Endothelial cell of umbilical vein (primary cell): ENCODE measurements around the gene RASA1. TPM values are rescaled to one million over a fixed set of nuclear protein-coding genes. Genes with fewer than 3 reads are reported as not detected.

ENCODE experiments used
- BruUV-seq: library from RNA; stranded (reverse); fragments of 400-500 nt; replicated peaks from 2 replicates; lab custom pipeline; 2021; lab: Mats Ljungman, UMichigan
- CTCF ChIA-PET: fragments of 300-600, 350-600 bp; sonication (Branson Sonifier 250); formaldehyde crosslinking; loops from one replicate; lab custom pipeline; 2021; ENCODE audit warnings: antibody characterized with exemption, inconsistent platforms; lab: Charles Lee
- POLR2A ChIA-PET: fragments of 300-600, 350-600 bp; sonication (Branson Sonifier 250); formaldehyde crosslinking; loops from one replicate; lab custom pipeline; 2021; ENCODE audit warnings: antibody characterized with exemption, inconsistent platforms; lab: Charles Lee
- DNase-seq: peaks from one replicate; pipeline ENCODE4 v3.0.0-alpha.2; 2011; ENCODE audit warnings: low read depth, low spot score
- FAIRE-seq: peaks from 2 replicates; lab custom pipeline; 2011; peaks lifted over from hg19 to GRCh38; lab: Jason Lieb, UNC
- H2AFZ ChIP-seq: 2 replicates; pipeline ENCODE4 v1.6.0; 2012; ENCODE audit warnings: low read depth, low read length, control low read depth, inconsistent platforms
- H3K27ac ChIP-seq: 2 replicates; pipeline ENCODE4 v1.5.1; 2011; ENCODE audit warnings: low read depth, mild to moderate bottlenecking, control low read depth, low read length, moderate library complexity; ENCODE audit not compliant: insufficient read depth
- H3K27me3 ChIP-seq, 2 experiments: 2 replicates each; pipeline versions ENCODE4 v1.6.0 to v1.6.1; 2011; ENCODE audit warnings: low read length in 2 of 2, mixed read lengths in 1 of 2; ENCODE audit not compliant: control insufficient read depth in 2 of 2, insufficient read depth in 2 of 2
- H3K36me3 ChIP-seq, 2 experiments: 2 replicates in 1 of 2; 3 replicates in 1 of 2; pipeline ENCODE4 v1.5.1; 2011; ENCODE audit warnings: low read length in 2 of 2, mild to moderate bottlenecking in 1 of 2, moderate library complexity in 1 of 2; ENCODE audit not compliant: control insufficient read depth in 2 of 2, insufficient read depth in 2 of 2; ENCODE audit errors: extremely low read depth in 1 of 2
- H3K4me1 ChIP-seq: 3 replicates; pipeline ENCODE4 v1.5.1; 2011; ENCODE audit warnings: mild to moderate bottlenecking, low read length; ENCODE audit not compliant: control insufficient read depth, insufficient read depth; ENCODE audit errors: extremely low read depth
- H3K4me2 ChIP-seq: 2 replicates; pipeline ENCODE4 v1.6.1; 2011; ENCODE audit warnings: low read length, control low read depth, mixed read lengths; ENCODE audit not compliant: insufficient read depth
- H3K4me3 ChIP-seq, 3 experiments: fragments of 200-600 bp in 1 of 3; sonication (generic), shearing (Covaris generic) in 1 of 3; replicated peaks in 1 of 3; 2 replicates each; pipeline ENCODE4 v1.5.1; 2011 to 2016; ENCODE audit warnings: control low read depth in 3 of 3, low read length in 3 of 3, mild to moderate bottlenecking in 2 of 3, inconsistent platforms in 1 of 3, low read depth in 1 of 3, moderate library complexity in 1 of 3; ENCODE audit not compliant: insufficient read depth in 1 of 3
- H3K79me2 ChIP-seq: 2 replicates; pipeline ENCODE4 v1.6.0; 2012; ENCODE audit warnings: low read length, inconsistent platforms; ENCODE audit not compliant: control insufficient read depth, insufficient read depth
- H3K9ac ChIP-seq: replicated peaks from 2 replicates; pipeline ENCODE3; 2011; ENCODE audit warnings: low read length, control low read depth; ENCODE audit not compliant: insufficient read depth; ENCODE audit errors: extremely low read depth
- H3K9me1 ChIP-seq: replicated peaks from 3 replicates; pipeline ENCODE4 v1.6.0; 2011; ENCODE audit warnings: mild to moderate bottlenecking, low read length; ENCODE audit not compliant: control insufficient read depth, insufficient read depth; ENCODE audit errors: extremely low read depth
- H3K9me3 ChIP-seq: replicated peaks from 2 replicates; pipeline ENCODE4 v1.5.1; 2012; ENCODE audit warnings: low read length, inconsistent platforms; ENCODE audit not compliant: control insufficient read depth, insufficient read depth
- H4K20me1 ChIP-seq: replicated peaks from 2 replicates; pipeline ENCODE3; 2011; ENCODE audit warnings: mild to moderate bottlenecking, low read length; ENCODE audit not compliant: control insufficient read depth, insufficient read depth; ENCODE audit errors: extremely low read depth
- CTCF ChIP-seq, 2 donors: IDR thresholded peaks; 1 replicate in 1 of 2; 2 replicates in 1 of 2; pipeline ENCODE4 v1.5.1; 2011; ENCODE audit warnings: low read length in 2 of 2, mild to moderate bottlenecking in 2 of 2, moderate library complexity in 2 of 2, control low read depth in 1 of 2, inconsistent platforms in 1 of 2, low read depth in 1 of 2; ENCODE audit not compliant: insufficient read depth in 1 of 2; ENCODE audit errors: extremely low read depth in 1 of 2
- EZH2 ChIP-seq: IDR thresholded peaks from 2 replicates; pipeline ENCODE4 v1.6.1; 2012; ENCODE audit warnings: borderline replicate concordance, low read depth, mild to moderate bottlenecking, moderate library complexity, low read length, inconsistent platforms; ENCODE audit not compliant: severe bottlenecking
- FOS ChIP-seq: IDR thresholded peaks from 2 replicates; pipeline ENCODE4 v1.6.1; 2011; ENCODE audit warnings: mild to moderate bottlenecking, low read length, moderate library complexity, borderline replicate concordance; ENCODE audit not compliant: insufficient read depth
- GATA2 ChIP-seq: IDR thresholded peaks from 2 replicates; pipeline ENCODE4 v1.7.0; 2011; ENCODE audit warnings: low read depth, mild to moderate bottlenecking, moderate library complexity, mixed read lengths, low read length; ENCODE audit not compliant: insufficient read length, insufficient read depth
- JUN ChIP-seq: IDR thresholded peaks from 2 replicates; pipeline ENCODE4 v1.6.1; 2011; ENCODE audit warnings: borderline replicate concordance, low read depth; ENCODE audit not compliant: insufficient read length, insufficient read depth
- MAX ChIP-seq: IDR thresholded peaks from 2 replicates; pipeline ENCODE4 v1.6.1; 2011; ENCODE audit not compliant: insufficient read depth, insufficient read length
- MYC ChIP-seq: IDR thresholded peaks from one replicate; pipeline ENCODE4 v1.6.1; 2011; ENCODE audit warnings: mild to moderate bottlenecking, low read depth, low read length
- POLR2A ChIP-seq: IDR thresholded peaks from 2 replicates; pipeline ENCODE4 v1.6.1; 2012; ENCODE audit warnings: low read depth, mild to moderate bottlenecking, control low read depth, low read length
- POLR2AphosphoS5 ChIP-seq: IDR thresholded peaks from 2 replicates; pipeline ENCODE4 v1.6.1; 2012; ENCODE audit warnings: low read depth, mild to moderate bottlenecking, control low read depth, low read length, moderate library complexity; ENCODE audit not compliant: insufficient read depth
- dilution Hi-C: fragments of 300-500 bp; cut with MboI; formaldehyde crosslinking; loops from one replicate; pipeline ENCODE4 v1.15.0; 2019; ENCODE audit warnings: low sequenced_read_pairs; ENCODE audit not compliant: extremely low pct_ligation_motif_present
- intact Hi-C: fragments of 100-400 bp; cut with micrococcal nuclease; formaldehyde crosslinking; loops from one replicate; pipeline ENCODE4 v1.10.0; 2022
- polyA plus RNA-seq, 4 experiments: library from polyadenylated mRNA; depleted of rRNA in 3 of 4; stranded (reverse) in 3 of 4; unstranded in 1 of 4; fragments of >200 nt; gene quantifications; 2 replicates each; pipeline versions ENCODE4 v1.2.1 to v1.2.3, GENCODE V29; 2011 to 2012; ENCODE audit warnings: missing spikeins in 1 of 4
- total RNA-seq: library from RNA; stranded (reverse); gene quantifications from 2 replicates; pipeline ENCODE4 v1.2.3, GENCODE V29; 2021

Gene RASA1
- total and polyA plus RNA-seq, 2 donors (not counting 3 experiments of a cell fraction or from before 2014, with no cell fraction given), result 23.1 to 42.0 TPM

- CTCF ChIA-PET, result interaction anchor here (2.7 kb wide), 1 partner anchor 11 kb away, joined by 17 read pairs; no protein-coding TSS in a partner anchor
- Histone ChIP-seq H3K36me3 (peaks cover 9 to 38% of the 10 kb centered on the region in 2 experiments), H3K79me2 (peaks cover 3% of the 10 kb centered on the region), H3K9me1 (no peaks in the 10 kb centered on the region), H3K27ac (no peak overlapping the region), H3K9ac (no peak overlapping the region), H3K4me2 (no peak overlapping the region), H3K9me3 (no peaks in the 10 kb centered on the region), H3K4me1 (peaks cover 25% of the 10 kb centered on the region), H3K27me3 (no peaks in the 10 kb centered on the region), H2AFZ (no peak overlapping the region), H4K20me1 (no peaks in the 10 kb centered on the region), H3K4me3 (no peak overlapping the region)
- FAIRE-seq (no peak), DNase-seq (no peak)
- BruUV-seq, result no TSS peak
- intact Hi-C loops (loop anchor here (5.0 kb wide), 1 partner anchor 238 kb away; no protein-coding TSS in a partner anchor), dilution Hi-C loops (no loop called here)
- POLR2A ChIA-PET, result interaction anchor here (0.8 kb wide), 1 partner anchor 388 kb away, joined by 3 read pairs; no protein-coding TSS in a partner anchor
- TF ChIP-seq CTCF (IDR thresholded peaks at IDR 0.05; ENCODE audit: extremely low read depth in 1 of 2, insufficient read depth in 1 of 2, low read depth in 1 of 2, low read length in 2 of 2), result no peak
- TF ChIP-seq MAX, result no peak
- no peak for TF ChIP-seq EZH2
- no peak for TF ChIP-seq POLR2A
- TF ChIP-seq POLR2AphosphoS5, result no peak
- no peak for TF ChIP-seq FOS
- TF ChIP-seq JUN, result no peak
- no peak for TF ChIP-seq MYC
- TF ChIP-seq GATA2, result no peak
These were observed 122.4 kb downstream of the RASA1 start for GRCh38 chr5:87390075-87390474.
